Urinary bladder (tissue), 4 donors: ENCODE results near the gene LY6G5B. TPM values are rescaled to one million over a fixed set of nuclear protein-coding genes. Genes with fewer than 3 reads are reported as not detected.

Experiments
- DNase-seq: peaks from one replicate; pipeline ENCODE4 v3.0.0-alpha.2; 2015; ENCODE audit errors: extremely low spot score
- H3K27ac ChIP-seq: one replicate; pipeline ENCODE4 v1.5.1; 2013; ENCODE audit warnings: low read depth, mild to moderate bottlenecking, moderate library complexity
- H3K36me3 ChIP-seq: one replicate; pipeline ENCODE4 v1.6.1; 2013; ENCODE audit warnings: mild to moderate bottlenecking, moderate library complexity; ENCODE audit not compliant: insufficient read depth
- H3K4me1 ChIP-seq: one replicate; pipeline ENCODE4 v1.6.1; 2013; ENCODE audit warnings: mild to moderate bottlenecking, moderate library complexity; ENCODE audit not compliant: insufficient read depth
- H3K4me3 ChIP-seq: one replicate; pipeline ENCODE4 v1.5.1; 2013; ENCODE audit warnings: low read depth, low read length
- WGBS: extraction: QIAGEN DNeasy Blood & Tissue Kit; methylation state at CpG from one replicate; pipeline ENCODE4 v1.1.7; 2013; 5-methylcytosine and 5-hydroxymethylcytosine counted together
- polyA plus RNA-seq: library from polyadenylated mRNA; stranded (reverse); fragments of 200-250 nt; gene quantifications from one replicate; pipeline ENCODE4 v1.2.3, GENCODE V29; 2013
- small RNA-seq: library from RNA; depleted of rRNA; stranded (forward); fragments of <200 nt; gene quantifications from one replicate; pipeline ENCODE3, GENCODE V24; 2014
- total RNA-seq: library from RNA; depleted of rRNA; stranded (reverse); fragments of >200 nt; gene quantifications from one replicate; pipeline ENCODE4 v1.2.3, GENCODE V29; 2014
- donor health status: healthy with polysubstance abuse.
- donor health status: healthy.

The LY6G5B gene
- total and polyA plus RNA-seq, 2 donors, result 6.0 to 7.2 TPM

GRCh38 chr6:31713991-31714684, 44.4 kb downstream of the LY6G5B start:
- no peak overlapping the region for H3K27ac ChIP-seq

GRCh38 chr6:31715022-31715958, 45.5 kb downstream of the LY6G5B start, which contains the start of gene LY6G6D:
TSS of gene LY6G6D (plus strand) at chr6:31715348. CDS start at chr6:31715356, 8 bp downstream.
- 43% methylated on average over 16 of the region's 16 CpGs for WGBS
- no peak within 1 kb of the TSS for H3K27ac ChIP-seq
- H3K4me1 ChIP-seq, result no peaks in the 10 kb centered on the region
- H3K36me3 ChIP-seq, result no peaks in the 10 kb centered on the region
- no peak within 1 kb of the TSS for H3K4me3 ChIP-seq
- no peak for DNase-seq

More at GRCh38 chr6:31713991-31714684, 44.4 kb downstream of the LY6G5B start:
- DNase-seq, result no peak
- no peaks in the 10 kb centered on the region for H3K36me3 ChIP-seq
- WGBS, result 51% methylated on average over 5 of the region's 5 CpGs
- no peaks in the 10 kb centered on the region for H3K4me1 ChIP-seq
- no peak overlapping the region for H3K4me3 ChIP-seq

- DNase-seq, result no peak
- Histone ChIP-seq H3K4me1 (no peaks in the 10 kb centered on the region), H3K27ac (no peak overlapping the region), H3K36me3 (no peaks in the 10 kb centered on the region), H3K4me3 (no peak overlapping the region)
- 76% methylated on average over 10 of the region's 10 CpGs for WGBS
Measured at GRCh38 chr6:31717499-31718222, 47.9 kb downstream of the LY6G5B start.

GRCh38 chr6:31718265-31718664, 48.5 kb downstream of the LY6G5B start:
- no peak overlapping the region for H3K4me3 ChIP-seq
- 83% methylated on average over 1 of the region's 1 CpG for WGBS

GRCh38 chr6:31719001-31719400, 49.2 kb downstream of the LY6G5B start:
- H3K4me1 ChIP-seq, result no peaks in the 10 kb centered on the region
- no peak overlapping the region for H3K4me3 ChIP-seq
- H3K36me3 ChIP-seq, result no peaks in the 10 kb centered on the region
- no peak overlapping the region for H3K27ac ChIP-seq
- WGBS, result 85% methylated on average over 6 of the region's 6 CpGs
- DNase-seq, result no peak

More at GRCh38 chr6:31718265-31718664, 48.5 kb downstream of the LY6G5B start:
- H3K4me1 ChIP-seq, result no peaks in the 10 kb centered on the region
- no peaks in the 10 kb centered on the region for H3K36me3 ChIP-seq
- no peak overlapping the region for H3K27ac ChIP-seq
- DNase-seq, result no peak

- H3K4me1 ChIP-seq, result no peaks in the 10 kb centered on the region
- no peak overlapping the region for H3K27ac ChIP-seq
- no peak for DNase-seq
- no peaks in the 10 kb centered on the region for H3K36me3 ChIP-seq
- no peak overlapping the region for H3K4me3 ChIP-seq
- 78% methylated on average over 5 of the region's 5 CpGs for WGBS
Measured at GRCh38 chr6:31720196-31720770, 50.5 kb downstream of the LY6G5B start.

- Histone ChIP-seq H3K4me3 (no peak within 1 kb of the TSS), H3K27ac (no peak within 1 kb of the TSS), H3K36me3 (no peaks in the 10 kb centered on the region), H3K4me1 (no peaks in the 10 kb centered on the region)
- no peak for DNase-seq
- WGBS, result 82% methylated on average over 4 of the region's 4 CpGs
Measured at GRCh38 chr6:31721351-31722020, 51.7 kb downstream of the LY6G5B start, which contains the start of gene LY6G6C. TSS of gene LY6G6C (minus strand) at chr6:31721746. CDS start at chr6:31721679, 67 bp downstream.

GRCh38 chr6:31722173-31722572, 52.4 kb downstream of the LY6G5B start:
- Histone ChIP-seq H3K4me1 (no peaks in the 10 kb centered on the region), H3K4me3 (no peak overlapping the region), H3K27ac (no peak overlapping the region), H3K36me3 (no peaks in the 10 kb centered on the region)
- 86% methylated on average over 3 of the region's 3 CpGs for WGBS
- DNase-seq, result no peak

Small RNAs within 50 kb of the gene (small RNA-seq; reads per million reads assigned to genes)
- gene LY6G6D (not detected), gene MIR4646 (not detected), gene MIR6832 (not detected), gene RF00019 (not detected), gene SNORA38 (2.4 reads per million, percentile 88 among the genes with 10 or more reads in this experiment)

Other genes with a start within 250 kb of the LY6G5B start
Only the 30 nearest of the 37 such genes appear.
- not detected for gene MCCD1, start 141.0 kb upstream of the LY6G5B start, total RNA-seq
- gene MCCD1, start 141.0 kb upstream of the LY6G5B start, polyA plus RNA-seq, result not detected
- gene DDX39B, start 128.0 kb upstream of the LY6G5B start, total RNA-seq, result 271 TPM
- 285 TPM for gene DDX39B, start 128.0 kb upstream of the LY6G5B start, polyA plus RNA-seq
- 3.3 TPM for gene ATP6V1G2, start 123.4 kb upstream of the LY6G5B start, total RNA-seq
- 3.8 TPM for gene ATP6V1G2, start 123.4 kb upstream of the LY6G5B start, polyA plus RNA-seq
- 12.1 TPM for gene NFKBIL1, start 122.4 kb upstream of the LY6G5B start, total RNA-seq
- gene NFKBIL1, start 122.4 kb upstream of the LY6G5B start, polyA plus RNA-seq, result 36.9 TPM
- not detected for gene LTA, start 97.7 kb upstream of the LY6G5B start, total RNA-seq
- gene LTA, start 97.7 kb upstream of the LY6G5B start, polyA plus RNA-seq, result 0.06 TPM
- not detected for gene TNF, start 94.4 kb upstream of the LY6G5B start, total RNA-seq
- gene TNF, start 94.4 kb upstream of the LY6G5B start, polyA plus RNA-seq, result 0.29 TPM
- gene LTB, start 87.6 kb upstream of the LY6G5B start, total RNA-seq, result 2.1 TPM
- 1.4 TPM for gene LTB, start 87.6 kb upstream of the LY6G5B start, polyA plus RNA-seq
- 4.2 TPM for gene LST1, start 83.7 kb upstream of the LY6G5B start, total RNA-seq
- 10.6 TPM for gene LST1, start 83.7 kb upstream of the LY6G5B start, polyA plus RNA-seq
- gene NCR3, start 77.0 kb upstream of the LY6G5B start, total RNA-seq, result not detected
- 0.20 TPM for gene NCR3, start 77.0 kb upstream of the LY6G5B start, polyA plus RNA-seq
- gene AIF1, start 54.7 kb upstream of the LY6G5B start, total RNA-seq, result 42.6 TPM
- 41.7 TPM for gene AIF1, start 54.7 kb upstream of the LY6G5B start, polyA plus RNA-seq
- gene PRRC2A, start 49.3 kb upstream of the LY6G5B start, total RNA-seq, result 53.7 TPM
- gene PRRC2A, start 49.3 kb upstream of the LY6G5B start, polyA plus RNA-seq, result 115 TPM
- gene BAG6, start 17.3 kb upstream of the LY6G5B start, total RNA-seq, result 73.8 TPM
- gene BAG6, start 17.3 kb upstream of the LY6G5B start, polyA plus RNA-seq, result 193 TPM
- gene APOM, start 14.1 kb upstream of the LY6G5B start, total RNA-seq, result 0.69 TPM
- 3.6 TPM for gene APOM, start 14.1 kb upstream of the LY6G5B start, polyA plus RNA-seq
- 17.6 TPM for gene C6orf47, start 9.2 kb upstream of the LY6G5B start, total RNA-seq
- gene C6orf47, start 9.2 kb upstream of the LY6G5B start, polyA plus RNA-seq, result 29.7 TPM
- gene GPANK1, start 5.0 kb upstream of the LY6G5B start, total RNA-seq, result 10.0 TPM
- 20.9 TPM for gene GPANK1, start 5.0 kb upstream of the LY6G5B start, polyA plus RNA-seq
- gene CSNK2B, start 3.9 kb upstream of the LY6G5B start, total RNA-seq, result 44.3 TPM
- gene CSNK2B, start 3.9 kb upstream of the LY6G5B start, polyA plus RNA-seq, result 151 TPM
- 0.37 TPM for gene LY6G5C, start 11.1 kb downstream of the LY6G5B start, total RNA-seq
- gene LY6G5C, start 11.1 kb downstream of the LY6G5B start, polyA plus RNA-seq, result 4.0 TPM
- 42.6 TPM for gene ABHD16A, start 33.3 kb downstream of the LY6G5B start, total RNA-seq
- gene ABHD16A, start 33.3 kb downstream of the LY6G5B start, polyA plus RNA-seq, result 56.4 TPM
- not detected for gene LY6G6F, start 36.9 kb downstream of the LY6G5B start, total RNA-seq
- not detected for gene LY6G6F, start 36.9 kb downstream of the LY6G5B start, polyA plus RNA-seq
- gene LY6G6D, start 45.4 kb downstream of the LY6G5B start, total RNA-seq, result 3.1 TPM
- 1.7 TPM for gene LY6G6D, start 45.4 kb downstream of the LY6G5B start, polyA plus RNA-seq
- not detected for gene LY6G6C, start 51.8 kb downstream of the LY6G5B start, total RNA-seq
- gene LY6G6C, start 51.8 kb downstream of the LY6G5B start, polyA plus RNA-seq, result not detected
- 0.32 TPM for gene MPIG6B, start 53.4 kb downstream of the LY6G5B start, total RNA-seq
- gene MPIG6B, start 53.4 kb downstream of the LY6G5B start, polyA plus RNA-seq, result 0.62 TPM
- 81.6 TPM for gene DDAH2, start 59.3 kb downstream of the LY6G5B start, total RNA-seq
- gene DDAH2, start 59.3 kb downstream of the LY6G5B start, polyA plus RNA-seq, result 115 TPM
- 200 TPM for gene CLIC1, start 66.6 kb downstream of the LY6G5B start, total RNA-seq
- gene CLIC1, start 66.6 kb downstream of the LY6G5B start, polyA plus RNA-seq, result 303 TPM
- gene MSH5, start 70.0 kb downstream of the LY6G5B start, total RNA-seq, result 14.8 TPM
- 2.9 TPM for gene MSH5, start 70.0 kb downstream of the LY6G5B start, polyA plus RNA-seq
- 0.90 TPM for gene SAPCD1, start 92.7 kb downstream of the LY6G5B start, total RNA-seq
- 1.3 TPM for gene SAPCD1, start 92.7 kb downstream of the LY6G5B start, polyA plus RNA-seq
- gene VWA7, start 107.4 kb downstream of the LY6G5B start, total RNA-seq, result 0.42 TPM
- gene VWA7, start 107.4 kb downstream of the LY6G5B start, polyA plus RNA-seq, result 0.39 TPM
- 16.7 TPM for gene VARS1, start 125.8 kb downstream of the LY6G5B start, total RNA-seq
- gene VARS1, start 125.8 kb downstream of the LY6G5B start, polyA plus RNA-seq, result 34.4 TPM
- 22.5 TPM for gene LSM2, start 137.0 kb downstream of the LY6G5B start, total RNA-seq
- 69.4 TPM for gene LSM2, start 137.0 kb downstream of the LY6G5B start, polyA plus RNA-seq
- gene HSPA1L, start 145.3 kb downstream of the LY6G5B start, total RNA-seq, result 2.5 TPM
- gene HSPA1L, start 145.3 kb downstream of the LY6G5B start, polyA plus RNA-seq, result 2.9 TPM